ENCODE measurements around the gene ADGRE1. TPM values are rescaled to one million over a fixed set of nuclear protein-coding genes. Genes with fewer than 3 reads are reported as not detected.
A peak's percentile ranks its signal among the peaks of the same experiment; 100 is the strongest.

Gene ADGRE1
- total and polyA plus RNA-seq, 2 of the 13 experiments (the other 11 are each of a cell fraction or from before 2014, with no cell fraction given): not detected

- intact Hi-C loops (cut with micrococcal nuclease; ENCODE audit: unreplicated experiment) (no loop called here), in situ Hi-C loops (cut with HindIII; ENCODE audit: extremely low pct_ligation_motif_present, low pct_unique_long_range_greater_than_20kb) (no loop called here)
- ChIA-PET POLR2A (no interaction called here), CTCF (ENCODE audit: low intra/inter-chr PET ratio, low total read pairs) (no interaction called here)
- DNase-seq (ENCODE audit: low spot score): no peak
- no peaks in the 10 kb centered on the region for H4K20me1 ChIP-seq (ENCODE audit: insufficient read depth, low read length)
- no peak overlapping the region for H2AFZ ChIP-seq (ENCODE audit: low read length)
- no peak overlapping the region for H3K4me2 ChIP-seq (ENCODE audit: low read depth, low read length)
- no peak for FAIRE-seq
- H3K9ac ChIP-seq (ENCODE audit: insufficient read depth, low read depth, low read length): no peak overlapping the region
- H3K36me3 ChIP-seq (replicated peaks in 1 of 2; ENCODE audit: control insufficient read depth in 1 of 2, insufficient read depth in 2 of 2, low read length in 2 of 2): no peaks in the 10 kb centered on the region
- no peaks in the 10 kb centered on the region for H3K79me2 ChIP-seq (ENCODE audit: insufficient read depth, low read length)
- H3K4me1 ChIP-seq (ENCODE audit: insufficient read depth, low read length): no peaks in the 10 kb centered on the region
- BruUV-seq (replicated peaks): no TSS peak
- no peak overlapping the region for H3K27ac ChIP-seq (ENCODE audit: extremely low read length, insufficient read depth, low read length)
- H3K27me3 ChIP-seq (ENCODE audit: control insufficient read depth in 1 of 2, insufficient read depth in 2 of 2, low read length in 2 of 2): no peaks in the 10 kb centered on the region
- no peak for ATAC-seq
- 89% methylated on average over 3 of the region's 3 CpGs for WGBS (ENCODE audit: low lambda C conversion rate)
- no peak overlapping the region for H3K4me3 ChIP-seq (replicated peaks in 1 of 3; ENCODE audit: insufficient read depth in 1 of 3, low read depth in 2 of 3, low read length in 3 of 3)
- H3K9me3 ChIP-seq (ENCODE audit: low read length): no peaks in the 10 kb centered on the region
- TF ChIP-seq PHB2 (IDR thresholded peaks at IDR 0.05; ENCODE audit: partially characterized antibody) (peak; percentile 57), ETV5 (CRISPR knock-in tag; IDR thresholded peaks at IDR 0.05; ENCODE audit: borderline replicate concordance) (no peak), FOXA3 (CRISPR knock-in tag; IDR thresholded peaks at IDR 0.05) (no peak), ATF7 (IDR thresholded peaks at IDR 0.05) (peak; percentile 31; the same call in 1 of the 2 replicates), ATF7 (CRISPR knock-in tag; IDR thresholded peaks at IDR 0.05) (no peak), FOXP1 (IDR thresholded peaks at IDR 0.05) (0 out of 2 replicates have a peak, but pooled peaks have one; percentile 25), FOXP1 (CRISPR knock-in tag; IDR thresholded peaks at IDR 0.05) (no peak), ZMYM3 (CRISPR knock-in tag; IDR thresholded peaks at IDR 0.05) (no peak), ZNF782 (CRISPR knock-in tag; IDR thresholded peaks at IDR 0.05; ENCODE audit: borderline replicate concordance) (no peak), ZNF709 (CRISPR knock-in tag; IDR thresholded peaks at IDR 0.05) (no peak), ZNF207 (IDR thresholded peaks at IDR 0.05; ENCODE audit: borderline replicate concordance) (0 out of 2 replicates have a peak, but pooled peaks have one; percentile 26), SRF (IDR thresholded peaks at IDR 0.05; ENCODE audit: low read depth, low read length) (no peak), ZNF607 (CRISPR knock-in tag; IDR thresholded peaks at IDR 0.05; ENCODE audit: borderline replicate concordance) (no peak), ZNF747 (CRISPR knock-in tag; IDR thresholded peaks at IDR 0.05; ENCODE audit: borderline replicate concordance) (no peak), IKZF4 (CRISPR knock-in tag; IDR thresholded peaks at IDR 0.05; ENCODE audit: borderline replicate concordance, low read depth, not compliant biosample characterization) (no peak), FOXP4 (CRISPR knock-in tag; IDR thresholded peaks at IDR 0.05) (no peak), MBD4 (IDR thresholded peaks at IDR 0.05; ENCODE audit: borderline replicate concordance, low read length) (no peak)
- TF ChIP-seq, protein P1, sequence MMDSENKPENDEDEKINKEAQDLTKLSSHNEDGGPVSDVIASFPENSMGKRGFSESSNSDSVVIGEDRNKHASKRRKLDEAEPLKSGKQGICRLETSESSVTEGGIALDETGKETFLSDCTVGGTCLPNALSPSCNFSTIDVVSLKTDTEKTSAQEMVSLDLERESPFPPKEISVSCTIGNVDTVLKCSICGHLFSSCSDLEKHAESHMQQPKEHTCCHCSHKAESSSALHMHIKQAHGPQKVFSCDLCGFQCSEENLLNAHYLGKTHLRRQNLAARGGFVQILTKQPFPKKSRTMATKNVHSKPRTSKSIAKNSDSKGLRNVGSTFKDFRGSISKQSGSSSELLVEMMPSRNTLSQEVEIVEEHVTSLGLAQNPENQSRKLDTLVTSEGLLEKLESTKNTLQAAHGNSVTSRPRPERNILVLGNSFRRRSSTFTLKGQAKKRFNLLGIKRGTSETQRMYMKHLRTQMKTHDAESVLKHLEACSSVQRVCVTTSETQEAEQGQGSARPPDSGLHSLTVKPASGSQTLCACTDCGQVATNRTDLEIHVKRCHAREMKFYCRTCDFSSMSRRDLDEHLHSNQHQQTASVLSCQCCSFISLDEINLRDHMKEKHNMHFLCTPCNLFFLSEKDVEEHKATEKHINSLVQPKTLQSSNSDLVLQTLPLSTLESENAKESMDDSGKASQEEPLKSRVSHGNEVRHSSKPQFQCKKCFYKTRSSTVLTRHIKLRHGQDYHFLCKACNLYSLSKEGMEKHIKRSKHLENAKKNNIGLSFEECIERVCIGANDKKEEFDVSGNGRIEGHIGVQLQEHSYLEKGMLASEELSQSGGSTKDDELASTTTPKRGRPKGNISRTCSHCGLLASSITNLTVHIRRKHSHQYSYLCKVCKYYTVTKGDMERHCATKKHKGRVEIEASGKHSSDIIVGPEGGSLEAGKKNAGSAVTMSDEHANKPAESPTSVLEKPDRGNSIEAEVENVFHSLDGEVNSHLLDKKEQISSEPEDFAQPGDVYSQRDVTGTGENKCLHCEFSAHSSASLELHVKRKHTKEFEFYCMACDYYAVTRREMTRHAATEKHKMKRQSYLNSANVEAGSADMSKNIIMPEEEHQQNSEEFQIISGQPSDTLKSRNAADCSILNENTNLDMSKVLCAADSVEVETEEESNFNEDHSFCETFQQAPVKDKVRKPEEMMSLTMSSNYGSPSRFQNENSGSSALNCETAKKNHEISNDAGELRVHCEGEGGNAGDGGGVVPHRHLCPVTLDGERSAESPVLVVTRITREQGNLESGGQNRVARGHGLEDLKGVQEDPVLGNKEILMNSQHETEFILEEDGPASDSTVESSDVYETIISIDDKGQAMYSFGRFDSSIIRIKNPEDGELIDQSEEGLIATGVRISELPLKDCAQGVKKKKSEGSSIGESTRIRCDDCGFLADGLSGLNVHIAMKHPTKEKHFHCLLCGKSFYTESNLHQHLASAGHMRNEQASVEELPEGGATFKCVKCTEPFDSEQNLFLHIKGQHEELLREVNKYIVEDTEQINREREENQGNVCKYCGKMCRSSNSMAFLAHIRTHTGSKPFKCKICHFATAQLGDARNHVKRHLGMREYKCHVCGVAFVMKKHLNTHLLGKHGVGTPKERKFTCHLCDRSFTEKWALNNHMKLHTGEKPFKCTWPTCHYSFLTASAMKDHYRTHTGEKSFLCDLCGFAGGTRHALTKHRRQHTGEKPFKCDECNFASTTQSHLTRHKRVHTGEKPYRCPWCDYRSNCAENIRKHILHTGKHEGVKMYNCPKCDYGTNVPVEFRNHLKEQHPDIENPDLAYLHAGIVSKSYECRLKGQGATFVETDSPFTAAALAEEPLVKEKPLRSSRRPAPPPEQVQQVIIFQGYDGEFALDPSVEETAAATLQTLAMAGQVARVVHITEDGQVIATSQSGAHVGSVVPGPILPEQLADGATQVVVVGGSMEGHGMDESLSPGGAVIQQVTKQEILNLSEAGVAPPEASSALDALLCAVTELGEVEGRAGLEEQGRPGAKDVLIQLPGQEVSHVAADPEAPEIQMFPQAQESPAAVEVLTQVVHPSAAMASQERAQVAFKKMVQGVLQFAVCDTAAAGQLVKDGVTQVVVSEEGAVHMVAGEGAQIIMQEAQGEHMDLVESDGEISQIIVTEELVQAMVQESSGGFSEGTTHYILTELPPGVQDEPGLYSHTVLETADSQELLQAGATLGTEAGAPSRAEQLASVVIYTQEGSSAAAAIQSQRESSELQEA (CRISPR knock-in tag; IDR thresholded peaks at IDR 0.05; ENCODE audit: not compliant biosample characterization): no peak
Observed at GRCh38 chr19:6955082-6955481, 67.7 kb downstream of the ADGRE1 start.

Data from HepG2 (cell line).